Nephron progenitor cell (in vitro differentiated cells): Measurements from ENCODE around the gene GABBR1.

Experiments
- DNase-seq: peaks from one replicate; pipeline ENCODE4 v3.0.0; 2021
- H3K27ac Mint-ChIP-seq: 2 replicates; pipeline ENCODE4 v1.8.0; 2021; ENCODE audit warnings: mild to moderate bottlenecking, moderate library complexity, mixed read lengths
- H3K27me3 Mint-ChIP-seq: 2 replicates; pipeline ENCODE4 v1.8.0; 2021; ENCODE audit warnings: mild to moderate bottlenecking, low read depth, mixed read lengths; ENCODE audit not compliant: poor library complexity
- H3K36me3 Mint-ChIP-seq: 2 replicates; pipeline ENCODE4 v1.8.0; 2021; ENCODE audit warnings: low read depth, mixed read lengths
- H3K4me1 Mint-ChIP-seq: 2 replicates; pipeline ENCODE4 v1.8.0; 2021; ENCODE audit warnings: mixed read lengths
- H3K4me3 Mint-ChIP-seq: 2 replicates; pipeline ENCODE4 v1.8.0; 2021; ENCODE audit warnings: mild to moderate bottlenecking, moderate library complexity, mixed read lengths
- H3K9me3 Mint-ChIP-seq: 2 replicates; pipeline ENCODE4 v1.8.0; 2021; ENCODE audit warnings: mild to moderate bottlenecking, moderate library complexity, mixed read lengths
- TF ChIP-seq, protein P1 (sequence below): fragments of 200-600 bp; sonication (generic); IDR thresholded peaks from 2 replicates; pipeline ENCODE4 v1.5.0; 2021; ENCODE audit warnings: antibody characterized with exemption

The GABBR1 gene

DNA sequence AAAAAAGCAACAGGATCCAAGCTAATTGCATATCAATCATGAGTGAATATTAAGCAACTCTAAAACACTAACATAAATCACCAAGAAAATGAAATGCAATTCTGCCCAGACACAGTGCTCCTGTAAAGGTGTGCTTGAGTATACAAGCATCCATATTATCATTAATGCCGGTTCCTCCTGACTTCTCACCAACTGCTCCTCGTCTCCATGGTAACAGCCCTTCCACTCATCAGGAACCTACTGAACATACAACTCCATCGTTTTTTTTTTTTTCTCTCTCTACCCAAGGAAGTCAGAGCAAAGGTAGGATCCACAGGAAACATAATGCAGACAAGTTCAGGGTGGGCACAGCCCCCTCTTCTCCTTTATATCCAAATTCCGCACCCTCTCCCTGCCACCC is 12.4 kb downstream of the GABBR1 start:
- Mint-ChIP-seq H3K36me3 (peaks cover 74% of the 10 kb centered on the region), H3K9me3 (no peaks in the 10 kb centered on the region), H3K4me3 (no peak overlapping the region), H3K27ac (no peak overlapping the region), H3K27me3 (no peaks in the 10 kb centered on the region), H3K4me1 (peaks cover 22% of the 10 kb centered on the region)
- no peak for DNase-seq
- TF ChIP-seq, protein P1, sequence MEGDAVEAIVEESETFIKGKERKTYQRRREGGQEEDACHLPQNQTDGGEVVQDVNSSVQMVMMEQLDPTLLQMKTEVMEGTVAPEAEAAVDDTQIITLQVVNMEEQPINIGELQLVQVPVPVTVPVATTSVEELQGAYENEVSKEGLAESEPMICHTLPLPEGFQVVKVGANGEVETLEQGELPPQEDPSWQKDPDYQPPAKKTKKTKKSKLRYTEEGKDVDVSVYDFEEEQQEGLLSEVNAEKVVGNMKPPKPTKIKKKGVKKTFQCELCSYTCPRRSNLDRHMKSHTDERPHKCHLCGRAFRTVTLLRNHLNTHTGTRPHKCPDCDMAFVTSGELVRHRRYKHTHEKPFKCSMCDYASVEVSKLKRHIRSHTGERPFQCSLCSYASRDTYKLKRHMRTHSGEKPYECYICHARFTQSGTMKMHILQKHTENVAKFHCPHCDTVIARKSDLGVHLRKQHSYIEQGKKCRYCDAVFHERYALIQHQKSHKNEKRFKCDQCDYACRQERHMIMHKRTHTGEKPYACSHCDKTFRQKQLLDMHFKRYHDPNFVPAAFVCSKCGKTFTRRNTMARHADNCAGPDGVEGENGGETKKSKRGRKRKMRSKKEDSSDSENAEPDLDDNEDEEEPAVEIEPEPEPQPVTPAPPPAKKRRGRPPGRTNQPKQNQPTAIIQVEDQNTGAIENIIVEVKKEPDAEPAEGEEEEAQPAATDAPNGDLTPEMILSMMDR: no peak

DNA sequence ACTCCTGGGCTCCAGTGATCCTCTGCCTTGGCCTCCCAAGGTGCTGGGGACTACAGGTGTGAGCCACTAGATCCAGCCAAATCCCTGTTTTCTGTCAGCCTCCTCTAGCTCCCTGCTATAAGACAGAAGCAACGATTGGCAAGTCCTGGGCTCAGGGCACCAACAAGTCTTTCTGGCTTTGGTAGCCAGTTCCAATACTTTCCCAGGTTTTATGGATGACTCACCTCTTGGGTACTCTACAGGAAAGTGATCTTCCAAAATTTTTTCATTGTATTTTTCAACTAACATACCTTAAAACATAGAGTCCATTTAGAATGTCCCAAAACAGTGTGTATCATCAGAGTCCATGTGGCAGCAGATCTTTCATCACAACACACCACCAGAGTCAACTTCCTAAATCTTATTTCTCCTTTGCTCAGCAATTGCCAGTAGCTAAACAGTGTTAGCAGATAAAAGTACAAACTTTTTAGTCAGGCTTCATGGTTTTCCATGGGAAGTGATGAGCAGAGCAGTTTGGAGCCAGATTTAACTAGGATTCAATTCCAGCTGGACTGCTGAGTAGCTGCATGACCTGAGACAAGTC is 13.3 kb downstream of the GABBR1 start:
- no peaks in the 10 kb centered on the region for H3K9me3 Mint-ChIP-seq
- H3K27ac Mint-ChIP-seq: no peak overlapping the region
- DNase-seq: no peak
- no peak overlapping the region for H3K4me3 Mint-ChIP-seq
- peaks cover 13% of the 10 kb centered on the region for H3K4me1 Mint-ChIP-seq
- TF ChIP-seq, protein P1: no peak
- H3K27me3 Mint-ChIP-seq: no peaks in the 10 kb centered on the region
- peaks cover 77% of the 10 kb centered on the region for H3K36me3 Mint-ChIP-seq

DNA sequence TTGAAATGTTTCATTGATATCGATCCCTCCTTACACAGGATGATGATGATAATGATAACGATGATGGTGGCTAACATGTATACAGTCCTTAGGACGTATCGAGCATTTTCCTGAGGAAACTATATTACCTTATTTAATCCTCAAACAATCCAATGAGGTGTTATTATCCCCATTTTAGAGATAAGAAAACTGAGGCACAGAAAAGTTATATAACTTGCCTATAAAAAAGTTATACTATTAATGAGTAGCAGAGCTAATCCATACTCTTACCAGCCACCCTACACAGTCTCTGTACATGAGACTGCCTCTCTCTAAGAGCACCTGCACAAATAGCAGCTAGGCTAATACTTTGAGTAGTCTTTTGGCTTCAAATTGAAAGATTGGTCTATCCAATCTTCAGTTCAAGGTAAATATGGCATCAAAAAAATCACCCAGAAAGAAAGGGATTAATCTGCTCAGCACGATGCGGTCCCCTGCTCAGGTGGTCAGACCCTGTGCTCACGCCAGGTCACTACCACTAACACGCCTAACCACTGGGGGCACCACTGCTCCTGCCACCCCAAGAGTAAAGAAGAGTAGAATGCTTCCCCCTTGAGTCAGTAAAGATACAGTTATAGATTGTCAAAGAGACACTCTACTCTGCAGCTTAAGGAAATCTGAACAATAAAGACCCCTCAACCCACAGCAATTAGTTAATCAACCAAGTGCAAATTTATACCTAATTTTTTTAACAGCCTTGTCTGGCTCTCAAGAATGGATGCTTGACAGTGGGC is 15.0 kb downstream of the GABBR1 start:
- no peak overlapping the region for H3K4me3 Mint-ChIP-seq
- DNase-seq: no peak
- no peaks in the 10 kb centered on the region for H3K27me3 Mint-ChIP-seq
- no peaks in the 10 kb centered on the region for H3K4me1 Mint-ChIP-seq
- H3K36me3 Mint-ChIP-seq: peaks cover 79% of the 10 kb centered on the region
- TF ChIP-seq, protein P1: no peak
- no peaks in the 10 kb centered on the region for H3K9me3 Mint-ChIP-seq
- H3K27ac Mint-ChIP-seq: no peak overlapping the region

DNA sequence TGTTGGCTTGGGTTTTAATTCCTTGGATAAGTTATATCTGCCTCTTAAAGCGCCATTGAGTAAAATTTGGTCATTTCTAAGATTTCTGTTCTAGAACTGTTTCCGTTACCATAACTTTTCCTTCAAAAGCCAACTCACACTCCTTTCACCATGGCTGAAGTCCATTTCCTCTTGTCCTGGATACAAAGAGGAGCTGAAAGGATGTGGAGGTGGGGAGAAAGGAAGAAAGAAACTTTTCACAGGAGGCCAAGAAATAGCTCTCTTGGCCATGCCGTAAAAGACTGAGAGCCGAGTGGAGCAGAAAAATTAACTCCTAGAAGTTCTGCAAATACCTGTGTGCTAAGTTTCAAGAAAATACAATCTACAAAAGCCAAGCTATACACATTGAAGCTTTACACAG is 21.6 kb downstream of the GABBR1 start:
- no peak for DNase-seq
- TF ChIP-seq, protein P1: no peak
- no peaks in the 10 kb centered on the region for H3K9me3 Mint-ChIP-seq
- H3K27me3 Mint-ChIP-seq: no peaks in the 10 kb centered on the region
- no peak overlapping the region for H3K27ac Mint-ChIP-seq
- H3K4me3 Mint-ChIP-seq: no peak overlapping the region
- H3K36me3 Mint-ChIP-seq: peaks cover 77% of the 10 kb centered on the region
- no peaks in the 10 kb centered on the region for H3K4me1 Mint-ChIP-seq

DNA sequence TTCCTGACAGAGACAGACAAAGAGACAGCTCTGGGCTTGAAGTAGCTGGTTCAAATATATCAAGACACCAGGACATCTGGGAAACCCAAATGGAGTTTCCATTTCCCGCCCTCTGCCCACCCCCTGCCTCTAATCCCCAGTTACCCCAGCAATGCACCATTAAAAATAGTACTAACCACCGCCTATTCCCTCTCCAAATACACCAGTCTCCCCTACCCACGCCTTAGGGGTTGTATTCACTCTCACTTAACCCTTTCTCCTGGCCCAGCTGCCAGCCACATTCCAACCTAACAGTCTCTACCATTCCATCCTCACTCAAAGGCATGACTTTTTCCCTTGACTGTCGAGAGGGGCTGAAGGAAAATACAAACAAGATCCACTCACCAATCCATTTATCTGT is 22.4 kb downstream of the GABBR1 start:
- DNase-seq: no peak
- TF ChIP-seq, protein P1: no peak
- H3K4me3 Mint-ChIP-seq: no peak overlapping the region
- no peaks in the 10 kb centered on the region for H3K4me1 Mint-ChIP-seq
- no peaks in the 10 kb centered on the region for H3K9me3 Mint-ChIP-seq
- H3K27ac Mint-ChIP-seq: no peak overlapping the region
- no peaks in the 10 kb centered on the region for H3K27me3 Mint-ChIP-seq
- H3K36me3 Mint-ChIP-seq: peaks cover 86% of the 10 kb centered on the region

DNA sequence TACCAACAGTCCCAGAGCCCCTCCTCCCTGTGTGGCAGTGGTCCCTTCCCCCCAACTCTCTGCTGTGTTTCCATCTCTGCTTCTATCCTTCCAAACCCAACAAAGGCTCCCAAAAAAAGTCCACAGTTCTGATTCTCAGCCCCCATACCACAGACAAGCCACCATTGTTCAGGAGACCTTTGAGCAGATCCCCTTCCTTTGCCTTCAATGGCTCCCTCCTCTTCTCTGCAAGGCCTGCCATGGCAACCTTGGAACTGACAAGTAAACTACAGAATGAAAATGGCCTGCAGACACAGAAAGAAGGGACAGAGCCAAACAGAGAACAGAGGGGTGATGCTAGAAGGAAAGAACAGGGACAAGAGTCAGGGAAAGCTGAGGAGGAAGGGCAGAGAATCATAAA is 24.9 kb downstream of the GABBR1 start:
- Mint-ChIP-seq H3K27me3 (no peaks in the 10 kb centered on the region), H3K9me3 (no peaks in the 10 kb centered on the region), H3K36me3 (peaks cover 81% of the 10 kb centered on the region), H3K4me1 (peaks cover 2% of the 10 kb centered on the region), H3K4me3 (no peak overlapping the region), H3K27ac (peak overlapping the region; percentile 4)
- TF ChIP-seq, protein P1: no peak
- DNase-seq: no peak
